Measurements from ENCODE around the gene WFDC1.

Gene WFDC1

DNA sequence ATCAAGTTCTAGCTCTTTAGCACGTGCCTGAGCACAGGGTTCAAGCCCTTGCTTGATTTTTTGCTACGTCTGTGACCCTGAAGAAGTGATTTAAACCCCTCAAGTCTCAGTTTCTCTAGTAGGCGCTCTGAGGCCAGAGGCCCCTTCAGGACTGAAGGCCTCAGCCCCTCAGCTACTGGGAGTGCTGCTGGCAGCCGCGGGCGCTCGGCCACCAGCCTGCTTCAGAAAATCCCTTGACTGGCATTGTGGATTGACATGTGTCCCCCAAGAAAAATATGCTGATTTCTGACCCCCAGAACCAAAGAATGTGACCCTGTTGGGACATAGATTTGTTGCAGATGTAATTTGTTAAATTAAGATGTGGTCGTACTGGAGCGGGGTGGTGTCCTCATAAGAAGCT is 20.2 kb upstream of the WFDC1 start:
- DNase-seq: no peak

DNA sequence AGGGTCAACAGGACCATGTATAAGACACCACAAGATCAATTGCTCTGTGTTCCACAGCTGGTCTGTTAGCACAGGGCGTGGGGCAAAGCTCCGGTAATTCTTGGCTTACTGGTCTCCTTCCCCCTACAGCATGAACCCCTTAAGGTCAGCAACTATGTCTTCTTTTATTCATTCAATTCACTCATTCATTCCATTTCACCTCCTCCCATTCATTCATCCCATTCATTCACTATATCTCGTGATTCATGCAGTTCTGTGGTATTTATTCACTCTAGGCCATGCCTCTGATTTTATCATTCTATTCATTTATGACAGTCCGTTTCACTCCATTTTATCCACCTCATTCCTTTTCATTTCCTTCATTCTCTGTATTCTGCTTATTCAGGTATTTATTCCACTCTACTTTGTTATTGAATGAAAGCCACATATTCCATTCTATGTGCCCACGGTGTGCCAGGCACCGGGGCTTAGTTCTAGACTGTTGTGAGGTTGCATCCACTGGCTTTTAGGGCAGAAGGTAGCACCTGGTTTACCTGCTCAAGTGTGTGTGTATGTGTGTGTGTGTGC is 19.0 kb upstream of the WFDC1 start:
- DNase-seq: no peak

DNA sequence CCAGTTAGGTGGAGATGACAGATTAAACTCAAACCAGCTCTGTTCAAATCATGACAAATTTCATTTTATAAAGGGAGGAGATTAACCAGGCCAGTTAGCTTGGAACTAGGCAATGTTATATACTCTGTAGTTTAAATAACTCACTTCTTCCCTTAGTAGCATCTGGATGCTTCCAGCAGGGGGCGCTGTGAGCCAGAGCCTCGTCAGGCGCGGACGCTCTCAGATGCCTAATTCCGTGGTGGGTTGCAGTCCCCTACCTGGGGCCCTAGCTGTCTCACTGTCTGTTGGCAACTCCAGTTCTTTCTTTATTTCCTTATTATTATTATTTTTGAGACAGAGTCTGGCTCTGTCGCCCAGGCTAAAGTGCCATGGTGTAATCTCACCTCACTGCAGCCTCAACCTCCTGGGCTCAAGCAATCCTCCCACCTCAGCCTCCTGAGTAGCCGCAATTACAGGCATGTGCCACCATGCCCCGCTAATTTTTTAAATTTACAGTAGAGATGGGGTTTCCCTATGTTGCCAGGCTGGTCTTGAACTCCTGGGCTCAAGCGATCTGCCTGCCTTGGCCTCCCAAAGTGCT is 17.3 kb upstream of the WFDC1 start:
- DNase-seq: peak; percentile 78 to 79

DNA sequence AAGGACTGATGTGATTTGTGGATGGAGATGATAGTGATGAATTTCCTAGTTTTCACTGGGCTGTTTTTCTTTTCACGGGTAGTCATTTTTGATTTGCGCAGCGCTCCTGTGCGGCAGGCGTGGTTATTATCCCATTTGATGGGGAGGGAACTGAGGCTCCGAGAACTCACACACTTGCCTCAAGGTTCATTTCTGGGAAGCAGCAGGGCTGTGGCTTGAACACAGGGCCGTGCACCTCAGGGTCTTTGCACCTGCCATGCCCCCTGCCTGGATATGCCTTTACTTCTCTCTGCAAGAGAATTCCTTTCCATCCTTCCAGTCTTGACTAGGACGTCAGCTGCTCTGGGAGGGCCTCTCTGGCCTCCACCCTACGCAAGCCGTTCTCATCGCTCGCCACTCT is 16.3 kb upstream of the WFDC1 start:
- no peak for DNase-seq

DNA sequence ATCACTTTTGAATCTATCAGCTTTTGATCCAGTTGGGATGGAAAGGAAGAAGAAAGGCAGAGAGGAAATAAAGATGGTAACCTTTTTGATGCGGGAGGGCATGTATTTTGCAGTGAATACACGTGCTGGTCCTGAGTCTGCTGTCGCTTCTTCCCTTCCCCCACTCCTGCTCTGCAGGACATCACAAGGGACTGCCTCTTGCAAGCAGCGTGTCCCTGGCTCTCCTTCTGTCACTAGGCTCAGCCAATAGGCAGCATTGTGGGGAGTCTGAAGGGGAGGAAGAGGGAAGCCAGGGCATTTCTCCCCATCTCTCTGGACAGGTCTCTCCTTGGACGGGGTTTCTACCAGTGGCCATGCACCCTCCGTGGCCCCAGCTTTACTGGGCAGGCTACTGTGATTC is 15.7 kb upstream of the WFDC1 start:
- no peak for DNase-seq

DNA sequence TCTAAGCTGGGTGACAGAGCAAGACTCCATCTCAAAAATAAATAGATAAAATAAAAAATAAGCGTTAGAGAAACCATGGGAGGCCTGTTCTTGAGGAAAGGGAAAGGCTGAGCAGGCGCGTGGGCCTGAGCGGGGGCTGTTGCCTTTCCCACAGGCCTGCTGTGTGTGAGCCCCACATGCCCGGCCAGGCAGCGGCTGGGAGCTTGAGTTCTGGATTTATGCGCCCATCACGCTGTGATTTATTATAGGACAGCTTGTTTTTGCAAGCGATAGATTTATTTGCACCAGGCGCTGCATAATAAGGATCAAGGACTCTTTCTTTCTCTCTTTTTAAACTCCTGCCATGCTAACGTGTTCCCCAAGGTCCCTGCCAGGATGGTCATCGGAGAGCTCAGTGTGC is 14.8 kb upstream of the WFDC1 start:
- DNase-seq: no peak

DNA sequence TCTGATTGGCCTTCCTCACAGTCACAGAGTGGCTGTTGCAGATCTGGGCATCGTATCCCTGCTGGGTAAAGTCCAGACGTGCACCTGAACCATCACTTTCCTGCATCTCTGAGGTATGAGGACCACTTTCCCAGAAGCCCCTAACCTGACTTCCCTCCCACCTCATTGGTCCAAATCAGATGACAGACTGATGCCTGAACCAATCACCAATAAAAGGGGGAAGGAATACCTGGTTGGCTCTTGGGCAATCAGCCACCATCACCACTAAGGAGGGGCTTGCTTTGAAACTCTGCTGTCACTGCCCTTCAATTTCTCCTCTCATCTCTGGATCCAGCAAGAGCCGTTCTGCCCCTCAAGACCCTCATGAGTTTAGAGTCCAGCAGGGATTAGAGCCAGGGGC is 13.6 kb upstream of the WFDC1 start:
- DNase-seq: no peak

DNA sequence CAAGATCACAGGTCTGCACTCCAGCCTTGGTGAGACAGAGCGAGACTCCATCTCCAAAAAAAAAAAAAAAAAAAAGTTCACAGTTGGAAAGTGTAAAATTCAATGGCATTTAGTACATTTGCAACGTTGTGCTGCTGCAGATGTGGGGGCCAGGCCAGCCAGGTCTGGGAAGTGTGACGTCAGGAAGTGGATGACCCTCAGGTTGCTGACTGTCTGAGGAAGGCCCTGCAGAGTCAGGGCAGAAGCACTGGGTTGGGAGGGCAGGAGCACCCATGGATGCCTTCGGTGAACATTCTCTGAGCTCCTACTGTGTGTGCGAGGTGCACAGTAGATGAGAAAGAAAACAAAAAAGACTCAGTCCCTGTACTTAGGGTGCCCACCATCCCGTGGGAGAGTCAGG is 12.1 kb upstream of the WFDC1 start:
- DNase-seq: no peak

DNA sequence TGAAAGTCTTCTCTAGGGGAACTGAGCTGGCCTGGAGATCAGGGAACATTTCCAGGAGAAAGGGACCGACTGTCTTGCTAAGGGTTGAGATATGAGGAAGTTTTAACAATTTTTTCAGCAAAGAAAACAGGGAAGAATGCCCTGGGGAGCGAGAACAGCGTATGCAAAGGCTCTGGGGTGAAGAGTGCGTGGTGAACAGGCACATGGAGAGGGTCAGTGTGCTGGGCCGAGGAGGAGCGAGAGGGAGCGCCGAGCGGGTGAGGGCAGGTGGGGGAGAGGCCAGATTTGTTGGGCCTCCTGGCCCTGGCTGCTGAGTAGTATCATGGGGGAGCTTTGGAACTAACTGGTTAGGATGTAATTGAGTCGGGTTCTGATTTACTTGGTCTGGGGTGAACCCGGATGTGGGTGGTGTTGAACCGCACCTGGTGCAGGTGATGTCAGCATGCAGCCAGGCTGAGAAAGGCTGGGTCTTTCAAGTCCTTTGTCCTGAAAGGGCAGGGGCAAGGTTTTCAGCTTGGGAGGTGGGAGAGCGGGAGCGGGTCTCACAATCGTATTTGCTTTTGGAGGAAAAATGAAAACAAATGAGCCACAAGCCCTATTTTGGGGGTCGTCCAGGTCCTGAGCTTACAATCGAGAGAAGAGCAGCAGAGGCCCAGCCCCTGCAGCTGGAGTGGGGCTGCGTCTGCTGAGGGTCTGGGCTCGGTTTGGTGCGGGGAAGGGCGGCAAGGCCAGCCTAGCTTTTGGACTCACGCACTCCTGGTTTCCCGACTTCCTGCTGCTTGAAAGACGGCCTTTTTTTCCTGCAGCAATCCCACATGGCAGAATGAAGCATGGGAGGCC is 11.1 kb upstream of the WFDC1 start:
- no peak for DNase-seq

DNA sequence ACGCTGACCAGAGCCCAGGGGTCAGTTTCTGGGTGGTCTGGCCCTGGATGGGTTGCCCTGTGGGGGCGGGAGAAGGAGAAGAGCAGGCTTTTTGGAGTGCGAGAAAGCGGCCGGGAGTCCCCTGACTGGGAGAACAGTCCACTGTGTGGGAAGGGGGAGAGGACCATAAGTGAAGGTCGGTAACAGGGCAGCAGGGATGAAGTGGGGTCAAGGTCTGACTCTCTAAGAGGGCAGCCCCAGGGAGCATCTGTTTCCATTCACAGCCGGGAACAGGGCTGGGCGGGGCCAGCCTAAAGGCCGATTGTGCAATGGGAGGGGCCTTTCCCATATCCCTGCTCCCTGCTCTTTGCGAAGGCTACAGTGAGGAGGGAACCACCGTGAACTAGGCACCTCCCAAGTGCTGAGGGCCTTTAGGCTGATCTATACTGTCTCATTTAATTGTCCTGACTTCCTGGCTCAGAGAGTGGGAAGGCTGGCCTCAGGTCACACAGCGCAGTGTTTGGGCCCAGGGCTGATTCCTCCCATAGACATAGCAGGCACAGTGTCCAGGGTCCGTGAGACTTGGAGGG is 10.4 kb upstream of the WFDC1 start:
- no peak for DNase-seq

DNA sequence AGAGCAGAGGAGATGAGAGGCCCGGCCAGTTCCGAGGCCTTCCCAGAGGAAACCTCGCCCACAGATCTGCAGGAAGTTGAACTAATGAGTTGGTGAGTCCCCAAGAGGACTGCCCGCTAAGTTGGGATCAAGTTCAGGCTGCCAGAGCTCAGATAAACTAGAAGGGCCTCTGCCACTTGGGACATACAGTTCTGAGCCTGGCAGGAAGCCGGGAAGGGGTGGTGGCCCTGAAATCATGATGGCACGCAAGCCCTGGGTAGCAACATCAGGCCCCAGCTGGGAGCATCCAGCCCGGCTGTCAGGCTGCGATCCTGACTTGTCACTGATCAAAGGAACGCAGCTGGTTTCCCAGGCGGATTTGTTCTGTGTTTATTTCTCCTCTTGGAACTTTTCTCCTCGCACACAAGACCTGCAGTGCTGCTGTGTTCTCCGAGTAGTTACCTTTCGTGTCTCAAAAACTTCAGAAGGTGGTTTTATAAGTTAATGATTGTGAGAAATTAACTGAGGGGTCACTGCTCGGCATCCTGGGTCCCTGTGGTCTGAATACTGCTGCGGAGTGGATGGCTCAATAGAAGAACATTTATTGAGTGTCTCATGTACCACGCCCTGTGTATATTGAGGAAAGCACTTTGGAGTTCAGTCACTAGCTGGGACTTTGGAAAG is 8.0 kb upstream of the WFDC1 start:
- DNase-seq: no peak

DNA sequence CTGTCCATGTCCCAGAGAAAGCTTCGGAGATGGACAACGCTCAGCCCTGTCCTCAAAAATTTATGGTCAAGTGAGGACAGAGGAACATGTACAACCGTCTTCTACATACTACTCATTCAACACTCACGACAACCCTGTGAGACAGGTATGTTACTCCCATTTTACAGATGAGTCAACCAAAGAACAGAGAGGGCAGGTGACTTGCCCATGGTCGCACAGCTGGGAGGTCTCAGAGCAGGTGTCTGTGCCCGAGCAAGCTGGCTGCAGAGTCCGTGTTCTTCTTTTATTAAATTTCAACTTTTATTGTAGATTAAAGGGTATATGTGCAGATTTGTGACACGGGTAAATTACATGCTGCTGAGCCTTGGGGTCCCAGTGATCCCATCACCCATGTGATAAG is 5.8 kb upstream of the WFDC1 start:
- no peak for DNase-seq

DNA sequence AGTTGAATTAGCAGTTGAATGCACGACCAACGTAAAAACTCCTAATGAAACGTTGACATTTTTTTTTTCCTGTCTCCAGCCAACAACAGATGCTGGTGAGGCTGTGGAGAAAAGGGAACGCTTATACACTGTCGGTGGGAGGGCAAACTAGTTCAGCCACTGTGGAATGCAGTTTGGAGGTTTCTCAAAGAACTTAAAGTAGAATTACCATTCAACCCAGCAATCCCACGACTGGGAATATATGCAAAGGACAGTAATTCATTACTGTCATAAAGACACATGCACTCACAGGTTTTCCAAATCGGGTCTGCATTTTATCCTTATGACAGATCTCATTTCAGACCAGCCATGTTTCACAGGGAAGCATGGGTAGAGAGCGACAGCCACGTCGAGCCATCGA is 3.5 kb upstream of the WFDC1 start:
- no peak for DNase-seq

DNA sequence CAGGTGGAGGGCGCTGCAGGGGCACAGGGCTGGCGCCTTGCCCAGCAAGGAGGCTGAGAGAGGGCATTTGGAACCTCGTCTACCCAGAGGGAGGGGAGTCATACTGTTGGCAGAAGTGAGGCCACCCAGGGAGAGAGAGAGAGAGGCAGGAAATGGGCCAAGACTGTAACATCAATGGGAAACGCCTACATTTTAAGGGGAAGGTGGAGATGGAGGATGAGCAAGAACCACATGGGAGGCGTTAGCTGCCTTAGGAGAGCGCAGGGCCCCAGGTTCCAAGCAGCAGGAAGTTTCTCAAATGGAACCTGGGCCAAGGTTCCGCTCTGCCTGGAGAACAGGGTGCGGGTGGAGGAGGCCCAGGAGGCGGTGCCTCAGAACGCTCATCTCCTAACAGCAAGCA is 2.7 kb upstream of the WFDC1 start:
- DNase-seq: no peak

DNA sequence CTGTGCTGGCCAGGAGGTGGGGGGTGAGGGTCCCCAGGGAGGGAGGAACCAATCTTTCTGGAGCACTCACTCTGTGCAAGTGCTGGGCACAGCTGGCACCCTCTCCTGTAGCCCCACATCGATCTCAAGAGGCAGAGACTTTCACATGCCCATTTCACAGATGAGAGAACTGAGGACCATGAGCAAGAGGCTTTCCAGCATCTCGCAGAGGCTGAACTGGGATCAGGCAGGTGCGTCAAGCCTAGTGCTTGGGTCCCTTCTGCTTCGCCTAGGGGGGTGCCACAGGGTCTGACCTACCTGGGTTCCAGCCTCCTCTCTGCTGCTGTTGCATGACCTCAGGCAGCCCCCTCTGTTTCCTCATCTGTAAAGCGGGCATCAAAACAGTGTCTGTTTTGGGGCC is 1.3 kb upstream of the WFDC1 start:
- DNase-seq: no peak

DNA sequence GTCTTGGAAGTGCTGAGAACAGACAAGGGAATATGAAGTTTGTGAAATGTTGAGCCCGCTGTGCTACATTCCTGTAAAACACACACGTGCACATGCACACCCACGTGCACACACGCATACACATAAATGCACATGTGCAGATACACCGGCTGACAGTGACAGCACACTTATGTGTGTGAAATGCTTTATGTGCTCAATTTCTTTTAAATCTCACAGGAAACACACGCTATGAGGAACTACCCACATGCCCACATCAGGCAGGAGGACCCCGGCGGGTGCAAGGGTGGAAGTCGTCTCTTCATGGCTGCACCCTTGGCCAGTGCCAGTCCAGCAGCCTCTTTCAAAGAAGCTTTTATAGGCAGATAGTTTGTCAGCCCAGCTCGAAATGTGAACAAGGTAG is 561 bp upstream of the WFDC1 start:
- DNase-seq: no peak

DNA sequence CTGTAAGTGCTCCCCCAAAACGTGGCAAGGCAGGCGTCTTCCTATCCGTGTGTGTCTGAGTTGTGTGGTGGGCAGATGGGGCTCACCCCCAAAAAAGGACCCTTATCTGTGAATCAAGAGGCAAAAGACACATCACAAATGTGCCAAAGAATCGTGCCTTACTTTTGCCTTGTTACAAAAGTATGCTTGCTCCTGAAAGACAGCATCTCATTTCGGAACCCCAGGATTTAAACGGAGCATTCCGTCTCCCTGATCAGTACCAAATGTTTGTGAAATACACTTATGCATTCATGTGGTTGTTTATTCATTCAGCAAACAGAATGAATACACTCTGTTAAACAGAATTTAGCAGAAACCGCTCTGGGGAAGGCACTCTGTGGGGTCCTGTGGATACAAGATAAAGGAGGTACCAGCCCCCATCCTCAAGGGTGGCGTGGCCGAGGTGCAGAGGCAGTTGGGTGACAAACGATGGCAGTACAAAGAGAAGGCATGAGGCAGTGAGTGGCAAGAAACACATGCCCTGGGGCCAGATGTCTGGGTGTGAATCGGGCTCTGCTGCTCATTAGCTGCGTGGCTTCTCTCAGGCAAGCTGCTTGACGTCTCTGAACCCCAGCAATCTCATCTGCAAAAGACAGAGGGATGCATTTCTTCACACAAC is 654 bp downstream of the WFDC1 start:
- DNase-seq: no peak

DNA sequence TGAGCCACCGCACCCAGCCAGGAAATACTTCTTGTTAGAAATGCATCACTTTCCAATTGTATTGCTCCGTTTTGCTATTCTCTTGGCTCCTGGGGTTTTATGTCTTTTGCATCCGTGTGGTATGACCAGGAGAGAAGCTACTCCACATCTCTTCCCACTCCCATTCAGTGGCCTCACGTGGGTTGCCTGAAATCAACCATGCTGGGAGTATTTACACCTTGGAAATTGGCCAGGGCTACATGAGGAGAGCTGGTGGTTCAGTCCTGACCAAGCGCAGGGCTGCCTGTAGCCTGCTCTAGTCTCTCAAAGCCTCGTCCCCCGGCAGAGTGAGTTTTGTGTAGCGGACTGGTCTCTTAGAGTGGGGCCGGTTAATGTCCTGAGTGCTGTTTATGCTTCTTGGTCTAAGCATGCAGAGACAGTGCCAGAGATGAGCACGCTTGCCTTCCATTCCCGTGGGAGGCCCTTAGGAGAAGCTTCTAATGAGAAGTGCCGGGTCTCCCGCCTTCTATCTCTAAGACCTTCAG is 3.8 kb downstream of the WFDC1 start:
- DNase-seq: no peak

DNA sequence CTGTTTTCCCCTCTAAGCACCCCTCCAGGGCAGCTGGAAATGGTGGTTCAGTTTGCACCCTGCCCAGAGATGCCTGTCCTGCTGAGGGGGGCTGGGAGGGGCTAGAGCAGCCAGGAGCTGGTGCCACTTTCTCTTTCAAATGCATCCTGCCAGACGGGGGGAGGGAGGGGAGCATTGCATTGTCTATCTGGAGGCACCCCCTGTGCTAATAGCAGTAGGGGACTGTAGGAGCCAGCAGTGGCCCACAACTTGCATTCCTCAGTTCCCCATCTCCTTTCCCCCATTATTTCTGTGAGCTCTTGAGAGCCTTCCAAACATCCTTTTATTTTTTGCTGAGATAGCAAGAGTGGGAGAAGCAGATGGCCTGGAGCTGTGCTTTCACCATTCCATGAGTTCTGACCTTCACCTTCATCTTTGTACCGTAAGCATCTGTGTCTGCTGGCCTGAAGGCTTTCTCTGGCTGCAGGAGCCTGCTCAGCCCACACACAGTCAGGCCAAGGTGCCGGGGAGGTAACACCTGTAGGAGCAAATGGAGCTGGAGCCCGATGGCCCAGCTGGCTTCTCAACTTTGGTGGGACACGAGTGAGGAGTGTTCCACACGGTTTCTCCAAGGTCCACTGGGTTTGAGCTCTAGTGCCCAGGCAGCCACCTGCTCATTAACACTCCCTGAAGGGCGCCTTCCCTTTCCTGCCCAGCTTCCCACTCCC is 5.2 kb downstream of the WFDC1 start:
- no peak for DNase-seq

DNA sequence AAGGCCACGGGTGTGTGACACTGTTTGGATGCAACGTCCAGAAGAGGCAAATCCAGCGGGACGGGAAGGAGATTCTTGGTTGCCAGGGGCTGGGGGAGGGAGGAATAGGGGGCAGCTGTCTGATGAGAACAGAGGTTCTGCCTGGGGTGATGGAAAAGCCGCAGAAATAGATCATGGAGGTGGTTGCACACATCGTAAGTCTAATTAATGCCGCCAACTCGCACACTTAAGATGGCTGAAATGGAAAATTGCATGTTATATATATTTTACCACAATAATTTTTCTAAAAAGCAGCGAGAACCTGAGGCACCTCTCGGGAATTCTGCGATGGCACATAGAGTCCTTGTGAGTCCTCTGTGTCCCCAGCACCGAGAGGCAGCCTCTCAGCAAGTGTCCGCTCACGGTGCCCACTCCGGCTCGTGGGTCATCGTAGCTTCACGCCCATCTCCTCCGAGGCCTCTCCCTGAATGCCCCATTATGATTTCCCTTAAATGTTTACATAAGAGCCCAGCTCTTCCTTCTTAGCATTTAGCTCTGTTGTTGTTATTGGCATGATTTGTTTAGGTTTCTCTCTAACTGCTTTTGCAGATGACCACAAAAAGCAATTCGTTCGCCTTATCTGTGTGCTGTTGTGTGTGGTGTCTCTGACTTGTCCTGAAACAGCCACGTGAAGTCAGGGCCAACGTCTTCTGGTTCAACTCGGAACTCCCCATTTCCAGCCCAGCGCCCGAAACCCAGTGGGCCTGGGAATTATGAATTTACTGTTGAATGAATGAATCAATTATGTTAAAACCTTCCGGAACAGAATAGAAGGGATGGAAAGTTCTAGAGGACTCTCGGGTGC is 7.7 kb downstream of the WFDC1 start:
- DNase-seq: no peak

DNA sequence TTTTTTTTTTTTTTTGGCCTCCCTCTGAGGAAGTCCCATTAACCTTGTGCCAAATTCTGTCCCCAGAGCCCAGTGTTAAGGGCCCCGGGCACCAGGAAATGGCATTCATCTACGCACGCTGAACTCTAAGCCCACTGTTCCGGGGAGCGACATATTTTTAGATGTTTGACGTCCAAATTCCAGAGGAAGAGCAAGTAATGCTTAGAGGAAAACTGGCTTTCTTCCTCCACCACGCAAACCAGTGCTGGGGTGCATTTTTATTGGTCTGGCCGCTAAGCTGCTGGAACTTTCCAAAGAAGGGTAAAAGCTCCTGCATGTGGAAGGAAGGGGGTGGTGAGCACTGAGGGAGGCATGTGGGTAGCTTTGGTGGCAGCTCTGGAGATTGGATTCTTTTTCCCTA is 8.3 kb downstream of the WFDC1 start:
- no peak for DNase-seq

Data from stimulated activated CD4-positive, alpha-beta T cell treated with anti-CD3 and anti-CD28 coated beads, Interleukin-2, amount 100 ng/mL, for 48 hours (primary cell).